Glomerular endothelial cell (primary cell): ENCODE measurements around the gene ADARB1. TPM values are rescaled to one million over a fixed set of nuclear protein-coding genes. Genes with fewer than 3 reads are reported as not detected.

Source experiments
- DNase-seq: peaks from one replicate; pipeline ENCODE4 v3.0.0-alpha.2; 2011; ENCODE audit warnings: low read depth, low spot score; ENCODE audit errors: extremely low read depth
- total RNA-seq: library from RNA; depleted of rRNA; stranded (reverse); fragments of >200 nt; gene quantifications from 2 replicates; pipeline ENCODE4 v1.2.3, GENCODE V29; 2015

The ADARB1 gene
- total RNA-seq, 1 donor from 2014 or later: 29.8 TPM

GRCh38 chr21:45163413-45164123 lies 89.2 kb downstream of the ADARB1 start:
- no peak for DNase-seq

- no peak for DNase-seq
These were observed 89.7 kb downstream of the ADARB1 start for GRCh38 chr21:45164124-45164511.

- no peak for DNase-seq
These were observed 90.5 kb downstream of the ADARB1 start for GRCh38 chr21:45164838-45165237.

GRCh38 chr21:45166931-45167330 lies 92.6 kb downstream of the ADARB1 start:
- DNase-seq: no peak

GRCh38 chr21:45167796-45168222 lies 93.4 kb downstream of the ADARB1 start:
- DNase-seq: no peak

GRCh38 chr21:45168522-45168921 lies 94.1 kb downstream of the ADARB1 start:
- DNase-seq: no peak

GRCh38 chr21:45169001-45169400 lies 94.6 kb downstream of the ADARB1 start:
- DNase-seq: no peak

GRCh38 chr21:45169682-45170081 lies 95.3 kb downstream of the ADARB1 start:
- no peak for DNase-seq

- no peak for DNase-seq
These were observed 96.6 kb downstream of the ADARB1 start for GRCh38 chr21:45170987-45171386.

GRCh38 chr21:45172420-45172819 lies 98.0 kb downstream of the ADARB1 start:
- DNase-seq: no peak

- no peak for DNase-seq
These were observed 101.1 kb downstream of the ADARB1 start for GRCh38 chr21:45175326-45176095.

- DNase-seq: no peak
These were observed 101.8 kb downstream of the ADARB1 start for GRCh38 chr21:45176141-45176540.

- DNase-seq: no peak
These were observed 102.7 kb downstream of the ADARB1 start for GRCh38 chr21:45177039-45177438.

- DNase-seq: no peak
These were observed 103.8 kb downstream of the ADARB1 start for GRCh38 chr21:45178070-45178608.

- no peak for DNase-seq
These were observed 104.6 kb downstream of the ADARB1 start for GRCh38 chr21:45178971-45179370.

- no peak for DNase-seq
These were observed 105.3 kb downstream of the ADARB1 start for GRCh38 chr21:45179568-45180245.

GRCh38 chr21:45180246-45180599 lies 105.8 kb downstream of the ADARB1 start:
- DNase-seq: no peak

GRCh38 chr21:45182958-45183357 lies 108.6 kb downstream of the ADARB1 start:
- DNase-seq: no peak

GRCh38 chr21:45183852-45184251 lies 109.5 kb downstream of the ADARB1 start:
- DNase-seq: no peak

GRCh38 chr21:45184869-45185268 lies 110.5 kb downstream of the ADARB1 start:
- DNase-seq: no peak

GRCh38 chr21:45186709-45187108 lies 112.3 kb downstream of the ADARB1 start:
- DNase-seq: no peak
